Fibroblast of peridontal ligament (primary cell): ENCODE data around the gene TP53BP2.

Source experiments
- DNase-seq: peaks from one replicate; pipeline ENCODE4 v3.0.0-alpha.2; 2010; ENCODE audit errors: extremely low read depth

The TP53BP2 gene

DNA sequence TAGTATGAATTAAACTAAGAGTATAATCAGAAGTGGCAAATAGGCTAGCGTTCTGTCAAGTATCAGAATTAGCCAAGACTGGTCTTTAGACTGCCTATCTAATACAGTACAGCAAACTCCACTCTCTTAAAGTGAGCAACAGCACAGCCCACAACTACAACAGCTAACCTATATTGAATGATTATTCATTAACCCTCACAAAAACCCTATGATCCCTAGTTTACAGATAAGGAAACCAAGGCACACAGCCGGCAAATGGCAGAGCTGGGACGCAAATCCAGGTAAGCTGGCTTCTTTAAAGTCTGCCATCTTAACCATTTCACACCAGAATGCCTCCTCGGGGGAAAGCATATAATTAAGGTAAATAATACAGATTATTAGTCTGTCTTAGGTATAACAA lies 52.0 kb downstream of the TP53BP2 start:
- no peak for DNase-seq

DNA sequence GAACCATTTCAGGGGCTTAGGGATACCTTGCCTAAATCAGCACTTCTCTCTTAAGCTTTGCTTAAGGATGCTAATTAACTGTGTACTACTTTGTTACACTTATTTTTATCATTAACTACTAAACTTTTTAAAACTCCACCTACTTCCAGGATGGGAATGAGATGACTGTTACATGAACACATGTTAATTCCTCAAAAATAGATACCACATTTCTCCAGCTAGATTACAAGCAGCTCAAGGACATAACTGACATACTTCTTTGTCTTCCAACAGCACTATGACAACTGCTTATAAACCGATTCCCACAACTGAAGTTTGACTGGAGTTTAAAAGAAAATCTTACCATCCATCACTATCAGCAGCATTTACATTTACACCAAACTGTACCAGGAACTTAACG lies 53.7 kb downstream of the TP53BP2 start:
- no peak for DNase-seq

- no peak for DNase-seq
Observed at GRCh38 chr1:223788746-223789415, 56.9 kb downstream of the TP53BP2 start.

GRCh38 chr1:223785808-223786207 lies 59.9 kb downstream of the TP53BP2 start:
- DNase-seq, result no peak

- DNase-seq, result peak; percentile 38
Observed at GRCh38 chr1:223784541-223784940, 61.2 kb downstream of the TP53BP2 start.

- DNase-seq, result peak; percentile 51
Observed at GRCh38 chr1:223783676-223784075, 62.1 kb downstream of the TP53BP2 start.

DNA sequence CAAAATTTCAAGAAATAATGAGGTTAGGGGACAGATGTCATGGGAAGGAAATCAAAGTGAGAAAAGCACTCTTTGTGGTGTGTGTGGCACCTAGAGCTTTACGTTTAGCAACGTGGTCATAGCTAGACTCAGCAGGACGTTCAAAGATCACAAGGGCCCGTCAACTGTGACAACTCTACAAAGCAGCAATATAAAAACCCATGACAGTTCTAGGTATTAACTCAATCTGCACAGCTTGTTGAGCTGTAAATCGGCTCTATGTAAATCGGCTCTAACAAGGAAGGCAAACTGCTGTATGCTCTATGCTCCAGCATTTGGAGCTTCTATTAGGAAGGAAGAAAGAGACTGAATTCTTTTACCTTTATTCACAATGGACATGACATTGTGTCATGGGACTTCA lies 64.8 kb downstream of the TP53BP2 start:
- no peak for DNase-seq

DNA sequence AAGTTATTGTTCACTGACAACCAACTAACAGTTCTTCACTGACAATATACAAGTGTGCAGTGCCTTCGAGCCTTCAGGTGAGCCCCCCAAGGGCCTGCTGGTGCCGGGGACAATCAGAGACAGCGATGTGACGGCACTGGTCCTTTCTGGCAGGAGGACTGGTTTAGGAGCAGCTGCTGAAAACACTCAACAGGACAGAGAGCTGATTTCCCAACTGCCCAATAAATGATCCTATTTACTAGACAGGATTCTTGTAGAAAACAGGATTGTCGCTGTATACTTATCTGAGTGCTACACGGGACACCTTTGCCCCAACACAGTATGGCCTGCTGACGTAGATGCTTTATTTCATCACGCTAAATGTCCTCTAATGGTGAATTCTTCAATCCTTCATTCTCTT lies 65.4 kb downstream of the TP53BP2 start:
- no peak for DNase-seq

DNA sequence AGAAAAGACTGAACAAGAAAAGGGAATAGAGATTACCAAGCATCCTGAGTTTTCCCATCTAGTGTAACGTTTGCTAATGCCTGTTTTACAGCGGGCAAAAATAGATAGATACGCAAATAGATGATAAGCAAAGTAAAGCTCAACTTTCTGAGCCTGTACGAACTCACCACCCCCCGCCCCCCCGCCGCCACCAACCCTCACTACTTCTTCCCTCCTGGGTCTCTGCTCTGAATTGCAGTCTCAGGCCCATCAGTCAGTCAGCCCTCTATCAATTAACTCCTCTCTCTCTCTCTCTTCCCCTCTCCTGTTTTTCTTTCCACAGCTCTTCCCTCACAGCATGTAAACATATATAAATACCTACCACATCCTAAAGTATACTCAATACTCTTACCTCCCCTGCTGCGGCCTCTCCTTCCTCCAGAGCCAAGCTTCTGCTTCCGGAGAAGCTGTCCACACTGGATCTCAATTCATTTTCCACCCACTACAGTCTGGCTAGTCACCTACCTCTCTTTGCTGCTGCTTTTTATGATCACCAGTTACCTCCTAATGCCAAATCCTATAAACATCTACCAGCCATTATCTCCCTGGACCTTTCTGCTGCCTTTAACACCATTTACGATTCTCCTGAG lies 68.8 kb downstream of the TP53BP2 start:
- no peak for DNase-seq

- DNase-seq, result peak; percentile 52
Observed at GRCh38 chr1:223776075-223776814, 69.5 kb downstream of the TP53BP2 start.

GRCh38 chr1:223775711-223776074 lies 70.1 kb downstream of the TP53BP2 start:
- DNase-seq, result no peak

GRCh38 chr1:223775054-223775453 lies 70.7 kb downstream of the TP53BP2 start:
- no peak for DNase-seq

DNA sequence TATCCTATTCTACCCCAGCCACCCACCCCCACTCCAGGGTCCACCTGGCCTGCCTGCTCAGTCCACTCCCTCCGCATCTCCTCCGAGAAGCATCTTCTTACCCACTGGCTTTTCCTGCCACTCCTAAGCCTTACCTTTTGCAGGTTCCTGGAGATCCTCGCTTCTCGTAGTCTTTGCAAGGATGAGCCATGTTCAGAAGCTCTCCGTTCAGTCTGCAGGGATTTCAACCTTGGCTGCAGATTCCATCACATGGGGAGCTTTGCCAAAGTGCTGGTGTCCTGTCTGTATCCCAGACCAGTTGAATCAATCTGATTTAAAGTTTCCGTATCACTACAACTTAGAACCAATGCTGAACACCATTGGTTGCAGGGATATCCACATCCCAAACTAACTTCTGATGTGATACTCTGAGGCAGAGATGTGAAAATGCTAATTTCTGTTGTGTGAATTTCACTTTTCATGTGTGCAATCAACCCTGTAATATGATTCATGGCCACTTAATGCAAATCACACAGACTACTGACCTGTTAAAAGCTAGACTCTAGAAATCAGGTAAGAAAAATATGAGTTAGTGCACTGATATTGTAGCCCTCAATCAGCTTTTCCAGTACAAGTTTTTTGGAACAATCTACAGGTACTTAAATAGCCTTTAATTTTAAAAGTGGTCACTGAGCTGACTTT lies 71.5 kb downstream of the TP53BP2 start:
- no peak for DNase-seq

DNA sequence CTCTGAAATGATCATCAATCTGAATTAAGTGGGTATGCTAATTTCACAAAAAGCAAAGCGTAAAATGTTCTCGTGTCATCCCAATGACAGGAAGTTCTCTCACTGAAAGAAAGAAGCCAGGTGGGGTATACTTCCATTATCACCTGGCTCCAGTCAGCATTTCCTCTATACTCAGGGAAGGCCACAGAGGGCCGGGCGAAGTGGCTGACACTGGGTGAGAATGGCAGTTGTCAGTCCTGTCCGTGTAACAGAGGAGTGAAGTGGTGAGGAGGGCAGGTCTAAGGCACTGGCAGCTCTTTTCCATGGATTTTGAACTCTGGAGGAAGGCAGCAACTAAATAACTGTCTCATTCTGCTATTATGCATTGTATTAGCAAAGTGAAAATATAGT lies 73.0 kb downstream of the TP53BP2 start:
- DNase-seq, result no peak

GRCh38 chr1:223771814-223772770 lies 73.7 kb downstream of the TP53BP2 start:
- peak; percentile 89 for DNase-seq

GRCh38 chr1:223771469-223771813 lies 74.3 kb downstream of the TP53BP2 start:
- no peak for DNase-seq

DNA sequence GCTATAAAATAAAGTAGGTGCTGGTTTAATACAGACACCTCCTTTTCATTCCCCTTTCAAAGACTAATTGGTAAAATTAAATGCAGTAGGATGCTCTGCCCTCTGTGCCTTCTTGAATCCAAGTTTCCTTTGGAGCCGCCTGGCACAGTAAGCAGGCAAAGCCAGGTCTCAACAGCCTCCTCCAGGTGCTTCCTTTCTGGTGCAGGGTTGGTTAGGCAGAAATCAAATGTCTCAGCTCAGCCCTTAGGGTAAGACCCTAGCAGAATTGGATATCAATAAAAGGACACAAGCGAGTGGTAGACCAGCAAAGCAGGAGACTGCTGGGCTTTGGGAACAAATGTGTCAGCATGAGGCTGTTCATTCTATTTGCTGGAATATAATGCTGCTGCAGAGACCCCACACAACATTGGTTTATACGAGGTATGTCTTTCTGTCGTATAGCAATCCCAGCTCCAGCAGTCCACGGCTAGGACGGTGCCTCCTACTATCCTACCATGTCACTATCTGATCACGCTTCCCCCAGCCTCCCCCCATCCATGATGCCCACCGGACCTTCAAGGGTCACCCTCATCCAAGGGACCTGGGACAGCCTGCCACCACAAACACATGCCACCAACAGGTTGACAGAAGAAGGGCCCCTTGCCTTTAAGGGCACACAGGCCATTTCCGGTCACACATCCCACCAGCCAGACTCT lies 75.0 kb downstream of the TP53BP2 start:
- no peak for DNase-seq

DNA sequence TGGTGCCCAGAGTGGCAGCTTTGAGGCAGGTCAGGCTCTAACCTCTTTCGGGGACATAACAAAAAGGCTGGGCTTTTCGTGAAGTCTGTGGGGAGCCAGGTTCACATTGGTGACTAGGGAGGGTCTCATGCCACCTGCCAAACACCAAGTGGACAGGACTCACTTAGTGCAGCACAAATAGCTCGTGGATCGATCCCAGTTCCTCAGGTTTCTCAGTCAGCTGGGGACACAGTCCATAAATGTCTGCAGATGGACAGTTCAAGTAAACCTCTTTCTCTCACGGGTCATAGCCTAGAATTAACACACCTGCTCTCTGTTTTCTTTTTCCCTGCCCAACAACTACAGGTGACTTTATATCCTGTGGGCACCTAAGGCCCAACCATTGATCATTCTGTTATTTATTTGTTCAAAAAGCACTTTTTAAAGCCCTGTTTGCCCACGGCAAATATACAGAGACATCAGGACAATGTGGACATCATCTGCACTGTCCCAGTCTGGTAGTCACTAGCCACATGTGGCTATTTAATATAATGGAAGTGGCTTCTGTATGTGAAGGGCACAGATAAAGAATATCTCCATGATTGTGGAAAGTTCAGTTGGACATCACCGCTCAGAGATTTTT lies 79.9 kb downstream of the TP53BP2 start:
- no peak for DNase-seq

- DNase-seq, result no peak
Observed at GRCh38 chr1:223765036-223765718, 80.6 kb downstream of the TP53BP2 start.

- no peak for DNase-seq
Observed at GRCh38 chr1:223763881-223764280, 81.9 kb downstream of the TP53BP2 start.
